NCI-H345 treated with DMSO at 0.1 percent for 48 hours (cell line): ENCODE measurements around the gene TMEM109.
A peak's percentile ranks its signal among the peaks of the same experiment; 100 is the strongest.

Experiments used
- DNase-seq: peaks from one replicate; lab custom pipeline; 2025; ENCODE audit not compliant: unreplicated experiment; lab: John Stamatoyannopoulos, UW

Gene TMEM109

GRCh38 chr11:60924906-60925853 lies 11.2 kb downstream of the TMEM109 start:
- DNase-seq, result peak; percentile 9

DNA sequence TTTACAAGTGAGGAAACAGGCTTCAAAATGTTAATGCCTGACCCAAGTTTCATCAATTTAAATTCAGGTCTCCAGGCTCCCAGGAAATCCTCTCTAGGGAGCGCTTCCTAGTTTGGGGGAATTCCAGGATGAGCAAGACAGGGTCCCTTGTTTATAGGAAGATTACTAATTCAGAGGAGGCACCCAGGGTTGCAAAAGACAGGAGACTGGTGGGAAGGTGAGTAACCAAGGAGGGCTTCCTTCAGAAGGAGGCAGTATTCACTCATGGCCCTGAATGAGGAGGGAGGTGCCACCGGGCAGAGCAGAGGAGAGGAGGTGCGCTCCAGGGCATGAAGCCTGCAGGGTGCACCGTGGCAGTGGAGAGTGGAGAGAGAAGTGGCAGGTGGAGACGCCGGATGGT lies 11.9 kb downstream of the TMEM109 start:
- no peak for DNase-seq

- DNase-seq, result no peak
These were observed 12.5 kb downstream of the TMEM109 start for GRCh38 chr11:60926500-60926899.

DNA sequence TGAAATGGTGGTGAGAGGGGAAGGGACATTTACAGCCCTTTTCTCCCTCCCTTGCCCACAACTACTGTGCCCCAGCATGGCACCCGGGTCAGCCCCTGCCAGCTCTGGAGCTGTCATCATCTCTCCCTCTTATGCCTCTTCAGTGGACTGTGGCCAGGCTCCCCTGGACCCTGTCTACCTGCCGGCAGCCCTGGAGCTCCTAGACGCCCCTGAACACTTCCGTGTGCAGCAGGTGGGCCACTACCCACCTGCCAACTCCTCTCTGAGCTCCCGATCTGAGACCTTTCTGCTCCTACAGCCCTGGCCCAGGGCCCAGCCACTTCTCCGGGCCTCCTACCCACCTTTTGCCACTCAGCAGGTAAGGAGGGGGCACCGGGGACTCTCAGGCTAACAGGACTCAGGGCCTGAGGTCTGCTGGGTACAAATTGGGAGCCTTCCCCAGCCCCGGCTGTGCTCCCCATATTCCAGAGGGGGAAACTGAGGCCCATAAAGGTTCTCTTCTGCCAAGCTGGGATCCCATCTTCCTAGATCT lies 13.2 kb downstream of the TMEM109 start:
- no peak for DNase-seq

GRCh38 chr11:60927600-60927999 lies 13.6 kb downstream of the TMEM109 start:
- no peak for DNase-seq

DNA sequence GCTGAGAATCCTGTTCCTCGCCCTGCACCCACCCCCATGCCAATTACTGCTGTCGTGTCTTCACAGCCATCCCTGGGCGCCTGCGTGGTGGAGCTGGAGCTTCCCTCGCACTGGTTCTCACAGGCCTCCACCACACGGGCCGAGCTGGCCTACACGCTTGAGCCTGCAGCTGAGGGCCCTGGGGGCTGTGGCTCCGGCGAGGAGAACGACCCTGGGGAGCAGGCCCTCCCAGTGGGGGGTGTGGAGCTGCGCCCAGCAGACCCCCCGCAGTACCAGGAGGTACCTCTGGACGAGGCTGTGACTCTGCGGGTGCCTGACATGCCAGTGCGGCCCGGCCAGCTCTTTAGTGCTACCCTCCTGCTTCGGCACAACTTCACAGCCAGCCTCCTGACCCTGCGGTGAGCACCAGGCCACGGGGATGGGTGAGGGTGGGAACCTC lies 14.6 kb downstream of the TMEM109 start:
- no peak for DNase-seq

GRCh38 chr11:60929764-60930163 lies 15.8 kb downstream of the TMEM109 start:
- DNase-seq, result no peak

- DNase-seq, result no peak
These were observed 16.4 kb downstream of the TMEM109 start for GRCh38 chr11:60930394-60930793.

GRCh38 chr11:60931917-60932316 lies 18.0 kb downstream of the TMEM109 start:
- no peak for DNase-seq

DNA sequence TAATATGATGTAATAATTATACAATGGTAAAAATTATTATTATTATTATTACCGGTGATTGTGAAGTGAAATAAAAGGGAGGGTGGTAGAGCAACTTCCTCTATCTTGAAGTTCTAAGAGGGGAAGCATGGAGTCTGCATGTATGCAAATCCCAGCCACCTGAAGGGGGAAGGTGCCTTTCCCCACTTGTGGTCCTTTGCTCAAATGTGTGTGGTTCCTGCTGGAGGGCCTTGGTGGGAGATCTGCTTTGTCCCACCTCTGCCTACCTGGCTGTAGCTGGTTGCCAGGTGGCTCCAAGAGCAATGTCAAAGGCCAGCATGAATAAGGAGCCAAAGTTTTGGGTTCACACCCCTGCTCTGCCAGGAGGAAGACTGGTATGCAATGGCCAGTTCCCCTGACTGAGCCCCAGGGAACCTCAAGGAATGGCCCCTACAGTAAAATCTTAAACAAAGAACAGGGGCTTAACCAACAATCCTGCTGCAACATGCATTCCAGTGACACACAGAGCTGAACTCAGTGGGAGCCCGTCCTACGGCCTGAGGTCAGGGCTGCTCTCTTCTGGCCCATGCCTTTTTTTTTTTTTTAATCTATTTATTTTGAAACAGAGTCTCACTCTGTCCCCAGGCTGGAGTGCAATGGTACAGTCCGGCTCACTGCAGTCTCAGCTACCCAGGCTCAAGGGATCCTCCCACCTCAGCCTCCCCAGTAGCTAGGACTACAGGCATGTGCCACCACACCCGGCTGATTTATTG lies 18.8 kb downstream of the TMEM109 start:
- DNase-seq, result no peak

DNA sequence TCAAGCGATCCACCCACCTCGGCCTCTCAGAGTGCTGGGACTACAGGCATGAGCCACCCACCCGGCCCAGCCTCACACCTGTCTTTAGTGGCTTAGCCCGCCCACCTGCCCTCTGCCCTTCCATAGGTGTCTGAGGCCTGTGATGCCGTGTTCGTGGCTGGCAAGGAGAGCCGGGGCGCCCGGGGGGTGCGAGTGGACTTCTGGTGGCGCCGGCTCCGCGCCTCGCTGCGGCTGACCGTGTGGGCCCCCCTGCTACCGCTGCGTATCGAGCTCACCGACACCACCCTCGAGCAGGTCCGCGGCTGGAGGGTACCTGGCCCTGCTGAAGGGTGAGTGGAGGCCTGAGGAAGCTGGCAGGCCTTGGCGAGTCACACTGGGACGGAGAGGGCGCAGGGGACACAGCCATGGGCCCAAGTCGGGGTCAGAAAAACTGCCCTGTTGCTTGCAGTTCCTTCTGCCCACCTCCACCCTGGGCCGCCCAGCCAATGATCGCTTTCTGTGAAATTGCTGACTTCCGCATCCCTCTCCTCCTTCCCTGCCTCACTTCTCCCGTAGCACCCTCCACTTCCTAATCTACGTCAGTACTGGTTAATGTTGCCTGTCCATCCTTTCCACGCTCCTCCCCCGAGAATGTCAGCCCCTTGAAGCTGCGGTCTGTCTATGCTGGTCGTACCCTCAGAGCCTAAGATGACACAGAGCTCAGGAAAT lies 19.6 kb downstream of the TMEM109 start:
- no peak for DNase-seq

DNA sequence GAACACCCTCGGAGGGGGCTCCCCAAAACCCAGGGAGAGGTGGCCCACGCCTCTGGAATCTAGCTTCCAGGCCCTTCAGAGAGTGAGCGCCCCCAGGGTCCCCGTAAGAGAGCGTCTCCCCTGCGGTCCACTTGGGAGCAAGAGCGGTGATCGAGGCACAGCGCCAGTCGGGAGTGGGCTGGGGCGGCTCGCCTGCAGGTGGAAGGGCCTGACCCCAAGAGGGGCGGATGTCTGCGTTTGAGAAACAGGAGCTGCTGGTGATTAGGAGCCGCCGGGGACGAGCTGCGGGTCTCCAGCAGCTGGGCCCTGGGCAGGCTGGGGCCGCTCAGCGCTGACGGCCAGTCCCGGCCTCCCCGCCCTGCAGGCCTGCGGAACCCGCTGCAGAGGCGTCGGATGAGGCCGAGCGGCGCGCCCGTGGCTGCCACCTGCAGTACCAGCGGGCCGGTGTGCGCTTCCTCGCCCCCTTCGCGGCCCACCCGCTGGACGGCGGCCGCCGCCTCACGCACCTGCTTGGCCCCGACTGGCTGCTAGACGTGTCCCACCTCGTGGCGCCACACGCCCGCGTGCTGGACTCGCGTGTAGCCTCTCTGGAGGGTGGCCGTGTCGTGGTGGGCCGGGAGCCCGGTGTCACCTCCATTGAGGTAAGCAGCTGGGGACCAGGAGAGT lies 20.3 kb downstream of the TMEM109 start:
- no peak for DNase-seq

- DNase-seq, result no peak
These were observed 21.0 kb downstream of the TMEM109 start for GRCh38 chr11:60934790-60935605.

DNA sequence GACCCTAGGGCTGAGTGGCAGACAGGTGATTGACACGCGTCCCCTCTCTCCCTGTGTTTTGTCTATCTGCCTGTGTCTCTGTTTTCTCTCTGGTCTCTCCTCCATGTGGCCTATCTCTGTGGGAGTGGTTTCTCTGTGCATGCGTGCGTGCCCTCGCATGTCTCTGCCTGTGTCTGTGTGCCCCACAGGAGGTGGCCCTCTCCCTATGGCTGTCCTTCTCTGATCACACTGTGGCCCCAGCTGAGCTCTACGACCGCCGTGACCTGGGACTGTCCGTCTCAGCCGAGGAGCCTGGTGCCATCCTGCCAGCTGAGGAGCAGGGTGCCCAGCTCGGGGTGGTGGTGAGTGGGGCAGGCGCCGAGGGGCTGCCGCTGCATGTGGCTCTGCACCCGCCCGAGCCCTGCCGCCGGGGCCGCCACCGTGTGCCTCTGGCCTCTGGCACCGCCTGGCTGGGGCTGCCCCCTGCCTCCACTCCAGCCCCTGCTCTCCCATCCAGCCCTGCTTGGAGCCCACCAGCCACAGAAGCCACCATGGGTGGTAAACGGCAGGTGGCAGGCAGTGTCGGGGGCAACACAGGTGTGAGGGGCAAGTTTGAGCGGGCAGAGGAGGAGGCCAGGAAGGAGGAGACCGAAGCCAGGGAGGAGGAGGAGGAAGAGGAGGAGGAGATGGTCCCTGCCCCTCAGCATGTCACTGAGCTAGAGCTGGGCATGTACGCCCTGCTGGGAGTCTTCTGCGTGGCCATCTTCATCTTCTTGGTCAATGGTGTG lies 21.9 kb downstream of the TMEM109 start:
- DNase-seq, result no peak

GRCh38 chr11:60936467-60937143 lies 22.6 kb downstream of the TMEM109 start:
- DNase-seq, result no peak

DNA sequence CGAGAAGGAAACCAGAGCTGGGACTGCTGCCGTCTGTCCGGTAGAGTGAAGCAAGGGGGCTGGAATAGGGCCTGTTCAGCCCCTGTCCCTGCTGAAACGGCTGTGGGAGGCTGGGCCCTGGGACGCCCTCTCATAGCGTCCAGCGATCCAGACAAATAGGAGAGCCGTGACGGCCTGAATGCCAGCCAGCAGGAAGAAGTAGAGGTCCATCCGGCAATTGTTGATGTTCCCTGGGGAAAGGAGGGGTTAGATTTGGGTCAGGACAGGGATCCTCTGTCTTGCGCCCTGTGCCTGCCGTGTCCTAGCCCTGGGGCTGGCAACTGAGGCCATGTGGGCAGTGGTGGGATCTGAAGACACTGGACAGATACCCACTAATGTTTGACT lies 23.2 kb downstream of the TMEM109 start:
- DNase-seq, result no peak

DNA sequence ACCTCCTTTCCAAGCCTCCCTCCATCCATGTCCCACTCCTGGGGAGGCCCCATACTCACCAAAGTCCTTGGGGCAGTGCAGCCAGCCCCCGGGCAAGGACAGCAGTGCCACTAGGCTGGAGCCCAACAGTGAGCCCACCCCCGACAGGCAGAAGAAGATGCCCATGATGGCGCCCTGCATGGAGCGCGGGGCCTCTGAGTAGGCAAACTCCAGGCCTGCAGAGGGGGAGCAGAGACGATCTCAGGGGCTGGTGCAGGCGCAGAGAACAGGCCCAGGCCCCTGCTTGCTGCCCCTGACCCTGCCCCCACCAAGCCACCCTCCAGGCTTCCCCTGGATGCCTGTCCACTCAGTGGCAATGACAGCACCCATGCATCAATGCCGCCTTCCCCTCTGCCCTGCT lies 23.9 kb downstream of the TMEM109 start:
- no peak for DNase-seq

GRCh38 chr11:60938500-60938899 lies 24.5 kb downstream of the TMEM109 start:
- DNase-seq, result no peak

GRCh38 chr11:60939301-60939700 lies 25.3 kb downstream of the TMEM109 start:
- no peak for DNase-seq
